Omental fat pad (tissue), 4 donors: ENCODE measurements around the gene LAMTOR2. TPM values are rescaled to one million over a fixed set of nuclear protein-coding genes. Genes with fewer than 3 reads are reported as not detected.

Experiments used
- ATAC-seq: fragments of 150-250 bp; one replicate; pipeline ENCODE4 v1.9.1; 2016; ENCODE audit warnings: mild to moderate bottlenecking, moderate library complexity; ENCODE audit not compliant: low FRiP score
- DNase-seq: peaks from one replicate; pipeline ENCODE4 v3.0.0-alpha.2; 2019; ENCODE audit warnings: low spot score
- total RNA-seq, 4 donors: library from RNA; depleted of rRNA; stranded (reverse); fragments of >200 nt; gene quantifications; one replicate each; pipeline ENCODE4 v1.1.0, GENCODE V29; 2016
- TF ChIP-seq, protein P1 (sequence below), 3 donors: fragments of 450-650 bp; IDR thresholded peaks; one replicate each; pipeline ENCODE4 v1.5.1; 2016 to 2017; ENCODE audit warnings: antibody characterized with exemption in 3 of 3, mild to moderate bottlenecking in 3 of 3, moderate library complexity in 2 of 3

Gene LAMTOR2
- total RNA-seq, 4 donors from 2014 or later: 45.8 to 74.3 (median 65.0) TPM

DNA sequence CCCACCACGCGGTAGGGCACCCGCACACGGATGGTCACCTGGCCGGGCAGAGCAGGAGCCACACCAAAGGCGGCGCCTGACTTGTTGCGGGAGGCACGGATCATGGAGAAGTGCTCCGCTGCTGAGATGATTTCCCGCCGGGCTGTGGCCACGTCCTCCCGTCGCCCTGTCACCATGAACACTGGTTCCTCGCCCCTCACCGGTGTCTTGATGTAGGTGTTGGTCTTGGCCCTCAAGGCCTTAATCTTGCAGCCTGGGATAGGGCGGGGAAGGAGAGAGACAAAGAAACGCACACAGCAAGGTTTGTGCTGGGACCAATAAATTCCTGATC lies 22.8 kb downstream of the LAMTOR2 start:
- TF ChIP-seq, protein P1, sequence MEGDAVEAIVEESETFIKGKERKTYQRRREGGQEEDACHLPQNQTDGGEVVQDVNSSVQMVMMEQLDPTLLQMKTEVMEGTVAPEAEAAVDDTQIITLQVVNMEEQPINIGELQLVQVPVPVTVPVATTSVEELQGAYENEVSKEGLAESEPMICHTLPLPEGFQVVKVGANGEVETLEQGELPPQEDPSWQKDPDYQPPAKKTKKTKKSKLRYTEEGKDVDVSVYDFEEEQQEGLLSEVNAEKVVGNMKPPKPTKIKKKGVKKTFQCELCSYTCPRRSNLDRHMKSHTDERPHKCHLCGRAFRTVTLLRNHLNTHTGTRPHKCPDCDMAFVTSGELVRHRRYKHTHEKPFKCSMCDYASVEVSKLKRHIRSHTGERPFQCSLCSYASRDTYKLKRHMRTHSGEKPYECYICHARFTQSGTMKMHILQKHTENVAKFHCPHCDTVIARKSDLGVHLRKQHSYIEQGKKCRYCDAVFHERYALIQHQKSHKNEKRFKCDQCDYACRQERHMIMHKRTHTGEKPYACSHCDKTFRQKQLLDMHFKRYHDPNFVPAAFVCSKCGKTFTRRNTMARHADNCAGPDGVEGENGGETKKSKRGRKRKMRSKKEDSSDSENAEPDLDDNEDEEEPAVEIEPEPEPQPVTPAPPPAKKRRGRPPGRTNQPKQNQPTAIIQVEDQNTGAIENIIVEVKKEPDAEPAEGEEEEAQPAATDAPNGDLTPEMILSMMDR (IDR thresholded peaks at IDR 0.05): no peak
- DNase-seq (no peak), ATAC-seq (no peak)

DNA sequence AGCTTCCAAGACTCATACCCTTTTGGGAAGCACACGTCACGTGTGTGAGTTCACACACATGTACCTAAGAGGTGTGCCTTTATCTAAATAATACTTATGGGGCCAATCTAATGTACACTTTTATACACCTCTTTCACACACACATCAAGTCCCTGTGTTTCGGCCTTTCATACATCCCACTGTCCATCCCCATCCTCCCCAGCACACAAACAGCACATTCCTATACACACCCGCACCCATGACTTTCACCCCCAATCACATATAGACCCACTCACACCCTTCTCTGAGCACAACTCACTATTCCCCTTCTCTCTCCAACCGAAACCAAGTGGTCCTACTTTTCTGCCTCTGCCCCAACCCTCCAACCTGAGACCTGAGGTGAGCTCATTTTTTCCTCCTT lies 24.1 kb downstream of the LAMTOR2 start:
- TF ChIP-seq, protein P1 (IDR thresholded peaks at IDR 0.05): no peak
- no peak for ATAC-seq
- no peak for DNase-seq

DNA sequence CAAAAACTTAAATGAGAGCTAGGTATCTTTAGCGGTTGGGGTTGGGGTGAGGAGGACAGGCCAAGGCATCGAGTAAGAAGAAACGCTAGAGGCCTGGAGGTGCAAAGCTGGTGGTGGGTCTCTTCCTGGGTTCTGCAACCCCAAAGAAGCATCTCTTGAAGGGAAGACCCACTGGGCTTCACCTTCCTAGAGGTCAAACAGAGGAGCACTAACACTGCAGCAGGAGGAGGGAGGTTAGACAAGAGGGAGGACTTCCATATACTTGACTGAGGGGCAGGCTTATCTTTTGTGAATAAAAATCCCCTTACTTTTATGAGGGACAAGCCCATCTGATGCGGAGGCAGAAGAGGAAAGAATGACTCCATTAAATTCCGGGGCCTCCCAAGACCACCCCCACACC lies 25.2 kb downstream of the LAMTOR2 start:
- ATAC-seq (no peak), DNase-seq (no peak)
- TF ChIP-seq, protein P1 (IDR thresholded peaks at IDR 0.05): no peak

DNA sequence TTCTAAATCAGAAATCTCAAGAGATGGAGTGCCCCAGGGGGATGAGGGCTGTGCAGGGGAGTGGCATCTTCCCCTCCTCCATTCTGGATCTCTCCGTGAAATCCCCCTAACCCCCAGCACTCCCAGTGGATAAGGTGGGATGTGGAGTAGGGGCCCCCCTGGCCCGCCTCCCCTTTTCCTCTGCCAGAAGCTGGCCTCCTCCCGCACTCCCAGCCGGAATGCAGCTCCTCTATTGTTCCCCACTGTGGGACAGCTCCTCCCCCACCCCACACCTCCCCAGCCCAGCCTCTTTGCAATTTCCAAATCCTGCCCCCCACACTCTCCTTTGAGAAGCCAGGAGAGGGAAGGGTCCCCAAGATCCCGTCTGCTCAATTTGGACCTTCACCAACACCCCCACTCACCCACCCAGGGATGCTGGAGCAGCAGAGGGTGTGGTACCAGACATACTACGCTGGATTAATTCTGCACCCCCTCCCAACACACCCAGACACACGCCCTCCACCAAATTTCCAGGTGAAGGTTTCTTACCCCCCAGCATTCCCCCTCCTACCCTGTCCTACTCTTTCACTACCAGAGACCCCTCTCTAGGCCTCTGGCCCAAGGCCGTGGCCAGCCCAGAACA lies 25.8 kb downstream of the LAMTOR2 start:
- DNase-seq (no peak), ATAC-seq (no peak)
- TF ChIP-seq, protein P1 (IDR thresholded peaks at IDR 0.05): no peak

DNA sequence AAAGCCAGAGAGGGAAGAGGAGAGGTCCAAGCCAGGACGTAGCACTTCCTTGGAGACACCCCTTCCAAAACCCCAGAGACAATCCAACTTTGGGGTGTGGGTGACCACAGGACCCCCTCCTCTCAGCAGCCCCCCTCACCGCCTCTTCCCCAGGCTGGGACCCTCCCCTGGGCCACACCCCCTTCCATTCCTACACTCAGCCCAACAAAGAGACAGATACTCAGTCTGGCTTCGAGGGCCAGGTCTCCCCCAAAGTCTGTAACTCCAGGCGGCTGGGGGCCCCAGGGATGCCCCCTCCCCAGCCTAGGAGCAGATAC lies 26.2 kb downstream of the LAMTOR2 start:
- TF ChIP-seq, protein P1 (IDR thresholded peaks at IDR 0.05): no peak
- no peak for DNase-seq
- no peak for ATAC-seq

DNA sequence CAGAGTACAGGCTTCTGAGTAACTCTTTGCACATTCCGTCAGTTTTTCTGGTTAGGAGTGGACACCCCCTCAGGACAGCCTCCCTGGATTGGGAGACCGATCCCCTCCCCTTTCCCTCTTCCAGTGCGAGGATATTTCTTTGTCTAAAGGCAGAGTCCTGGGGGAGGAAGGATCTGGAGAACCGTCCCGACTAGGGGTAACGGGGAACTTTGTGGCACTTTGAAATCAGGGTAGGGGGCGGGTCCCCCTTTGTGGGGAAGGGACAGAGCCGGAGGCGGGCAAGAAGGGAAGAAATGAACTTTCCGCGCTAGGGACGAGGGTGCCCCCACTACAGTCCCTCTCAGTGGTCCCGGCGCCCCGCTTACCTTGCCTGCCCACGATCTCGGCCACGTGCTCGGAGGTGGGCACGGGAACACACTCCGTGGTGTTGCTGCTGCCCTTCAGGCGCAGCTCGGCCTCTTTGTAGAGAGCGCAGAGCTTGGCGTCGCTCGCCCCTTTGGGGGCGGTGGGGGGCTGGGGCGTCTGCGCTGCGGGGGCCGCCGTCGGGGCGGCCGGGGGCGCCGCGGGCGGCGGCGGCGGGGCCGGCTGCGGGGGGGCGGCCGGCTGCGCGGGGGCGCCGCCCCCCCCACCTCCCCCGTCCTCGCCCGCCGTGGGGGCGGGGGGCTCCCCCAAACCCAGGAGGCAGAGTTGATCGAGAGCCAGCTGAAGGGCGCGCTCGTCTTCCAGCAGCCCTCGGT lies 26.8 kb downstream of the LAMTOR2 start:
- TF ChIP-seq, protein P1 (IDR thresholded peaks at IDR 0.05): no peak
- no peak for ATAC-seq
- no peak for DNase-seq

DNA sequence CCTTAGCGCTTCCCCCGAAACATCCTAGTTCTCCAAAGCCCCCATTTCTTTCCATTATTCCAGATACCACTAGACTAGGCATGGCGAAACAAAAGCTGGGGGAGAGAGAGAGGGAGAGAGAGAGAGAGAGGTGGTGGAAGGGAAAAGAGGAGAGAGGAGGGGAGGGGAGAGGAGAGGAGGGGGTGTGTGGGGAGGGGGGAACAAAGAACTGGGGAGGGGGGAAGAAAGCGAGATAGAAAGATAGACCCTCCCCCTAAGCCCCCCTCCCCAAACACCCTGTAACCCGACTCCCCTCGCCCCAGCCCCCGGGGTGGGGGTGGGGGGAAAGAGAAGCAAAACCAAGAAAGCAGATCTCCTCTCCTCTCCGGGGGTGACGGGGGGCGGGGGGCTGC lies 27.3 kb downstream of the LAMTOR2 start:
- ATAC-seq (no peak), DNase-seq (no peak)
- TF ChIP-seq, protein P1 (IDR thresholded peaks at IDR 0.05): no peak
